B cell (primary cell): ENCODE measurements around the gene STARD10.

Experiments used
- EZH2 ChIP-seq: IDR thresholded peaks from 2 replicates; pipeline ENCODE4 v1.6.1; 2012; ENCODE audit warnings: borderline replicate concordance, low read depth, mild to moderate bottlenecking, moderate library complexity, low read length; ENCODE audit not compliant: insufficient read depth, poor library complexity, severe bottlenecking
- TF ChIP-seq, protein P1 (sequence below): fragments of 200-600 bp; IDR thresholded peaks from one replicate; pipeline ENCODE4 v1.8.0; 2022; ENCODE audit warnings: antibody characterized with exemption, mild to moderate bottlenecking

DNA sequence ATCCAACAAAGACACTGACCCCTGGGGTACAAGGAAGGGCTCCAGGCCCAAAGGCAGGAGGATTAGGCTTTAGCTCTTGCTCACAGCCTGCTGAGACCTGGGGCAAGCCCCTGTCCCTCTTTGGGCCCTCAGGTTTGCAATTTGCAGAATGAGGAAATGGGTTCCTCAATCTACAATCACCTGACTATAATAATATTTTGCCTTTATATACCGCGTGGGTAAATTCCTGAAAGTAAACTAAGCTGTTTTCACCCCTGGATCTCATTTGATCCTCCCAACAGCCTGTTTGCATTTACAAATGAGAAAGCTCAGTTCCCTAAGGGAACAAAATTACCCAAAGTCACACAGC lies 797 bp downstream of the STARD10 start:
- TF ChIP-seq, protein P1, sequence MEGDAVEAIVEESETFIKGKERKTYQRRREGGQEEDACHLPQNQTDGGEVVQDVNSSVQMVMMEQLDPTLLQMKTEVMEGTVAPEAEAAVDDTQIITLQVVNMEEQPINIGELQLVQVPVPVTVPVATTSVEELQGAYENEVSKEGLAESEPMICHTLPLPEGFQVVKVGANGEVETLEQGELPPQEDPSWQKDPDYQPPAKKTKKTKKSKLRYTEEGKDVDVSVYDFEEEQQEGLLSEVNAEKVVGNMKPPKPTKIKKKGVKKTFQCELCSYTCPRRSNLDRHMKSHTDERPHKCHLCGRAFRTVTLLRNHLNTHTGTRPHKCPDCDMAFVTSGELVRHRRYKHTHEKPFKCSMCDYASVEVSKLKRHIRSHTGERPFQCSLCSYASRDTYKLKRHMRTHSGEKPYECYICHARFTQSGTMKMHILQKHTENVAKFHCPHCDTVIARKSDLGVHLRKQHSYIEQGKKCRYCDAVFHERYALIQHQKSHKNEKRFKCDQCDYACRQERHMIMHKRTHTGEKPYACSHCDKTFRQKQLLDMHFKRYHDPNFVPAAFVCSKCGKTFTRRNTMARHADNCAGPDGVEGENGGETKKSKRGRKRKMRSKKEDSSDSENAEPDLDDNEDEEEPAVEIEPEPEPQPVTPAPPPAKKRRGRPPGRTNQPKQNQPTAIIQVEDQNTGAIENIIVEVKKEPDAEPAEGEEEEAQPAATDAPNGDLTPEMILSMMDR = no peak
- TF ChIP-seq EZH2 = no peak
